IPS-11a (cell line): ENCODE data around the gene HACD1.
A peak's percentile ranks its signal among the peaks of the same experiment; 100 is the strongest.

Source experiments
- H3K4me3 ChIP-seq: one replicate; pipeline ENCODE4 v1.5.1; 2013; ENCODE audit warnings: low read depth, low read length, control low read depth

Gene HACD1

GRCh38 chr10:17617031-17617911, at the start of gene HACD1:
HACD1 (minus strand) TSS chr10:17617374; CDS start chr10:17617339, 35 bp downstream.
- H3K4me3 ChIP-seq = peak within 1 kb of the TSS; percentile 67

- H3K4me3 ChIP-seq = no peak overlapping the region
Measured at GRCh38 chr10:17665747-17666146, 48.6 kb upstream of the HACD1 start.

- H3K4me3 ChIP-seq = no peak overlapping the region
Measured at GRCh38 chr10:17663450-17663849, 46.3 kb upstream of the HACD1 start.

- no peak overlapping the region for H3K4me3 ChIP-seq
Measured at GRCh38 chr10:17662193-17663138, 45.3 kb upstream of the HACD1 start.

- H3K4me3 ChIP-seq = no peak overlapping the region
Measured at GRCh38 chr10:17661510-17661909, 44.3 kb upstream of the HACD1 start.

GRCh38 chr10:17660921-17661320, 43.7 kb upstream of the HACD1 start:
- no peak overlapping the region for H3K4me3 ChIP-seq

GRCh38 chr10:17659365-17659764, 42.2 kb upstream of the HACD1 start:
- H3K4me3 ChIP-seq = no peak overlapping the region

- H3K4me3 ChIP-seq = no peak overlapping the region
Measured at GRCh38 chr10:17657103-17657500, 39.9 kb upstream of the HACD1 start.

- no peak overlapping the region for H3K4me3 ChIP-seq
Measured at GRCh38 chr10:17655567-17656146, 38.5 kb upstream of the HACD1 start.

GRCh38 chr10:17655009-17655408, 37.8 kb upstream of the HACD1 start:
- H3K4me3 ChIP-seq = no peak overlapping the region

GRCh38 chr10:17652585-17652984, 35.4 kb upstream of the HACD1 start:
- no peak overlapping the region for H3K4me3 ChIP-seq

- H3K4me3 ChIP-seq = no peak overlapping the region
Measured at GRCh38 chr10:17651896-17652295, 34.7 kb upstream of the HACD1 start.

- no peak overlapping the region for H3K4me3 ChIP-seq
Measured at GRCh38 chr10:17650416-17650815, 33.2 kb upstream of the HACD1 start.

GRCh38 chr10:17649836-17650235, 32.7 kb upstream of the HACD1 start:
- H3K4me3 ChIP-seq = no peak overlapping the region

GRCh38 chr10:17649052-17649451, 31.9 kb upstream of the HACD1 start:
- H3K4me3 ChIP-seq = no peak overlapping the region

GRCh38 chr10:17648243-17649035, 31.3 kb upstream of the HACD1 start:
- no peak overlapping the region for H3K4me3 ChIP-seq

GRCh38 chr10:17647326-17647725, 30.2 kb upstream of the HACD1 start:
- no peak overlapping the region for H3K4me3 ChIP-seq

GRCh38 chr10:17645621-17646345, 28.6 kb upstream of the HACD1 start:
- no peak overlapping the region for H3K4me3 ChIP-seq

- peak overlapping the region; percentile 96 for H3K4me3 ChIP-seq
Measured at GRCh38 chr10:17644485-17644943, 27.3 kb upstream of the HACD1 start.
